Retina (tissue), 1 donor: ENCODE results near the gene DCTN4.
"Not testable (repeated sequence)": the region's sequence is repeated elsewhere in the genome, so short reads cannot be mapped to it uniquely, and the experiment has no call there.

Experiments
- DNase-seq: peaks from one replicate; pipeline ENCODE4 v3.0.0-alpha.2; 2016

Gene DCTN4

GRCh38 chr5:150778088-150778516, 19.3 kb upstream of the DCTN4 start:
- DNase-seq: no peak

- no peak for DNase-seq
These were observed 18.9 kb upstream of the DCTN4 start for GRCh38 chr5:150777685-150778084.

- no peak for DNase-seq
These were observed 15.3 kb upstream of the DCTN4 start for GRCh38 chr5:150774145-150774544.

- DNase-seq: no peak
These were observed 12.4 kb upstream of the DCTN4 start for GRCh38 chr5:150771034-150771795.

GRCh38 chr5:150766251-150766650, 7.4 kb upstream of the DCTN4 start:
- no peak for DNase-seq

GRCh38 chr5:150765799-150766169, 7.0 kb upstream of the DCTN4 start:
- no peak for DNase-seq

GRCh38 chr5:150765011-150765798, 6.4 kb upstream of the DCTN4 start:
- DNase-seq: no peak

GRCh38 chr5:150764530-150764929, 5.7 kb upstream of the DCTN4 start:
- no peak for DNase-seq

- no peak for DNase-seq
These were observed 4.4 kb upstream of the DCTN4 start for GRCh38 chr5:150763023-150763769.

- DNase-seq: no peak
These were observed 3.4 kb upstream of the DCTN4 start for GRCh38 chr5:150762211-150762610.

- no peak for DNase-seq
These were observed 442 bp upstream of the DCTN4 start for GRCh38 chr5:150759334-150759583.

- DNase-seq: no peak
These were observed 650 bp downstream of the DCTN4 start for GRCh38 chr5:150758203-150758530.

- no peak for DNase-seq
These were observed 1.6 kb downstream of the DCTN4 start for GRCh38 chr5:150757087-150757649.

GRCh38 chr5:150753863-150754262, 5.0 kb downstream of the DCTN4 start:
- DNase-seq: no peak

GRCh38 chr5:150753463-150753862, 5.4 kb downstream of the DCTN4 start:
- DNase-seq: no peak

- DNase-seq: no peak
These were observed 7.5 kb downstream of the DCTN4 start for GRCh38 chr5:150751096-150751891.

GRCh38 chr5:150750469-150750868, 8.3 kb downstream of the DCTN4 start:
- DNase-seq: no peak

- not testable (repeated sequence) for DNase-seq
These were observed 15.7 kb downstream of the DCTN4 start for GRCh38 chr5:150743142-150743488.

GRCh38 chr5:150742455-150743141, 16.2 kb downstream of the DCTN4 start:
- not testable (repeated sequence) for DNase-seq

- no peak for DNase-seq
These were observed 17.8 kb downstream of the DCTN4 start for GRCh38 chr5:150740992-150741391.

- no peak for DNase-seq
These were observed 20.0 kb downstream of the DCTN4 start for GRCh38 chr5:150738862-150739261.
